SHP77 (cell line): Measurements from ENCODE around the gene SAMD4B.
A peak's percentile ranks its signal among the peaks of the same experiment; 100 is the strongest.
"Not testable (repeated sequence)": the region's sequence is repeated elsewhere in the genome, so short reads cannot be mapped to it uniquely, and the experiment has no call there.

ENCODE experiments used
- DNase-seq, 2 experiments: peaks; one replicate each; lab custom pipeline; 2025; lab: John Stamatoyannopoulos, UW

Gene SAMD4B

DNA sequence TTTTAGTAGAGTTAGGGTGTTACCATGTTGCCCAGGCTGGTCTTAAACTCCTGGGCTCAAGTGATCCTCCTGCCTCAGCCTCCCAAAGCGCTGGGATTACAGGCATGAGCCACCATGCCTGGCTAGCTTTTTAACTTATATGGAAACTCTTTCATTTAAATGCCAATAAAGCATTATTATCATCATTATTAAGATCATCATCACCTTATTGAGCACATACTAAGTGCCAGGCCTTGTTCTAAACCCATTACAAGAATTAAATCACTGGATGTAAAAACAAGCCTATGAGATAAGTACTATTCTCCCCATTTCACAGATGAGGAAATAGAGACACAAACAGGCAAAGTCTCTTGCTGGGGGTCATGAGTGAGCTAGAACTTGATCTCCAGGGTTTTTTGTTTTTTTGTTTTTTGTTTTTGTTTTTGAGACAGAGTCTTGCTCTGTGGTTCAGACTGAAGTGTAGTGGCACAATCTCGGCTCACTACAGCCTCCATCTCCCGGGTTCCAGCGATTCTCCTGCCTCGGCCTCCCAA, 7.7 kb upstream of the SAMD4B start:
- DNase-seq: no peak

DNA sequence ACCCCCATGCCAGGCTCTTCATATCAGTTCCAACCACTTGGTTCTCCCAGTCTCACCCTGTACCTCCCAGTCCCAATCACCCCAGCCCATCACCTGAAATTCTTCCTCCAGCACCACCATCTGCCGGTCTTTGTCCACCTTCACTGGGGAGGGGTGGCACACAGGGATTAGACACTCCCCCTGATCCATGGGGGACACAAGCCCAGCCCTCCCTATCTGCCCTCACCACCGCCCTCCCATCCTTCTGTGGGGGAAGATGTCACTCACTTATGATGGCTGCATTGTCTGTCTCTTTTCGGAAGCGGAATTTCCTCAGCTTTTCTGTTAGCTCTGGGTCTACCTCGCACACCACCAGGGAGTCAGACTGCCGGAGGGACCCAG, 7.1 kb upstream of the SAMD4B start:
- DNase-seq: no peak

DNA sequence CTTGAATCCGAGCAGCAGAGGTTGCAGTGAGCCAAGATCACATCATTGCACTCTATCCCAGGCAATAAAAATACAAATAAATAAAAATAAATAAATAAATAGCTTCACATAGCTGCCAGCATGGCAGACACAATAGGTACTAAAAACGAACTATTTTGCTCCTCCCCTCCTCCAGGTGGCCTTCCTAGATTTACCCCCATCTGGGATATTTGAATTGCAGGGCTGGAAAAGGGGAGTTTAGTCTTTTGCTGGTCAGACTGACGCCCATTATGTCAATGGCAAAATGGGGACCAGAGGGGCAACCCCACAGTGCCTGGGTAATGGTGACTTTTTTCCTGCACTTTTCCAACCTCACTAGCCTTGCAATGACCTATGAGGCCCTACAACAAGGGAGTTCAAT, 5.7 kb upstream of the SAMD4B start:
- DNase-seq: no peak

DNA sequence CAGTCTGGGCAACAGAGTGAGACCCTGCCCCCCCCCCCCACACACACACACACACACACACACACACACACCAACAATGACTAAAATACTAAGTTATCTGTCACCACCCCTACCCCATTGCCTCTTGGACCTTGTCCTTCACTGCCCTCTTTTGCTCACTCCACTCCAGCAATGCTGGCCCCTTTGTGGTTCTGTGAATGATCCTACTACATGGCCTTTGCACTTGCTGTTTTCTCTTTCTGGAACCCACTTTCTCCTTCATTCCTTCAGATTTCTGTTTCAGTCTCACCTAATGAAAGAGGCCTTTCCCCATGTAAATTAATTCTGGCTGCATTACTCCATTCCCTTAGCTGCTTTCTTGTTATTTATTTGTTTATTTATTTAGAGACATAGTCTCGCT, 2.5 kb upstream of the SAMD4B start:
- DNase-seq: no peak

DNA sequence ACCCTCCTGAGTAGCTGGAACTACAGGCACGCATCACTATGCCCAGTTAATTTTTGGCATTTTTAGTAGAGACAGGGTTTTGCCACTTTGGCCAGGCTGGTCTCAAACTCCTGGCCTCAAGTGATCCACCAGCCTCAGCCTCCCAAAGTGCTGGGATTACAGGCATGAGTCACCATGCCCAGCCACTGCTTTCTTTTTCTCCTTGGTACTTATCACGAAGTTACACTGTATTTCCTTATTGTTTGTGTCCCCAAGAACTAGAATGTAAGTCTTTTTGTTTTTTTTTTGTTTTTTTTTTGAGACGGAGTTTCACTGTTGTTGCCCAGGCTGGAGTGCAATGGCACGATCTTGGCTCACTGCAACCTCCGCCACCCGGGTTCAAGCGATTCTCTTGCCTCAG, 2.1 kb upstream of the SAMD4B start:
- DNase-seq: not testable (repeated sequence)

DNA sequence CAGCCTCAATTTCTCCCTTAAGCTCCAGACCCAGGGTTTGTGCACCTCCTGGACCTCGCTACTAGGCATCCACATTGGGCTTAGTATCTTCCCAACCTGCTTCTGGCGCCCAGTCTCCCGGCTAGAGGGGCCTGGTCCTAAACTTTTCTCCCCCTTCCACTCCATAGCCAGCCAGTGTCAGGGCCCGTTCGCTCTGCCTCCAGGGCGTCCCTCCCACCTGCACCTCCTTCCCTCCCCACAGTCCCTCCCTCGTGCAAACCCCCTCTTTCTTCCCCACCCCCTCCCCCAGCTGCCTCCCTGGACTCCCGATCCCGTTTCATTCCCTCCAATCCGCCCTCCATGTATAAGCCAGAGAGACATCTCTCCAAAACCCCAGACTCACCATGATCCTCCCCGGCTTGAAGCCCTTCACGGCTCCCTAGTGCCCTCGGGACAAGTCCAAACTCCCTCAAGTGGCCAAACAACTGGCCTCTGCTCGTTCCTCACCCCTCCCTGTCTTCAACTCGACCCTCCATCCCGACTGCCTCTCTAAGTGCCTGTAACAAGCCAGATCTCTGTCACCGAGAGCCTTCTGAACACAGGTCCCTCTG, 997 bp upstream of the SAMD4B start:
- peak; percentile 61 to 65 for DNase-seq

DNA sequence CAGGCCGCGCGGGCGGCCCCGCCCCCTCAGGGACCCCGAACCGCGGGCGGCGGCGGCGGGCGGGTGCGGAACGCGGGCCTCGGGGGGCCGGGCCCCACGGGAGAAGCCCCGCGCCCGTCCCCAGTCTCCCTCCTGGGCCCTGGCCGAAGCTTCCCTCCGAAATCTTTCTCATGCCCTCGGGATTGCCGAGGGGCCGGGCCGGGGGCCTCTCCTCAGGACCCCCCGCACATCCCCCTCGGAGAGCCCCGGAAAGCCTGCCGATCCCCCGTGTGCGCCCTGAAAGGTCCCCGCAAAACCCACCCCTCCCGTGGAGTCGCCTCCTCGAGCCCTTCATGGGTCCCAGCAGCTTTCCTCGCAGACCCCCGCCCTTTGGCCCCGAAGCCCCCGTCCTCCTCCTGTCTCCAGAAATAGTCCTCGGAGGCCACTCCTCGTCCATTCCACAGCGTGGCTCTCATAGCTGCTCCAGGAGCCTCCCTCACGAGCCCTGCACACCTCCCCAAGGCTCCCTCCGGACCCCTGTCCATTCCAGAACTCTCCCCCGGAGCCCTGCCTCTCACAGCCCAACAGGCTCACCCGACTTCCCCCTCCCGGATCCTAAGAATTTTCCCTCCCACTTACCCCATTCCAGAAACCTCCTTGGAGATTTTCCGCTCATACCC, 555 bp downstream of the SAMD4B start:
- no peak for DNase-seq

DNA sequence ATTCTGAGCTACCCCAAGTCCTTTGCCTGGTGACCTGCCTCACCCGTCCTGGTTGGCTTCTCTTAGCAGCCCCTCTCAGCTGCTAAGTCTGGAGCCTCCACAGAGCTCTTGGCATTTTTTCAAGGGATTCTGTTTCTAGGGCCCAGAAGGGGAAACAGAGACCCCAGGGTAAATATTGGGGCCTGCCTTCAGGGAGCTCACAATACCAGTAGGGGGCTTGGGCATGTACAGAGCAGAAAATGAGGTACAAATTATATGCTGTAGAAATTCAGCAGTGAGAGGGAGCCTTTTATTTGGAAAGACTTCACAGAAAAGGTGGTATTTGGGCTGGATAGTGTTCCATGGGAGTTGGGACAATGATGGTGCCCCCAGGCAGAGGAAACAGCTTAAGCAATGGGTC, 3.7 kb downstream of the SAMD4B start:
- DNase-seq: no peak

DNA sequence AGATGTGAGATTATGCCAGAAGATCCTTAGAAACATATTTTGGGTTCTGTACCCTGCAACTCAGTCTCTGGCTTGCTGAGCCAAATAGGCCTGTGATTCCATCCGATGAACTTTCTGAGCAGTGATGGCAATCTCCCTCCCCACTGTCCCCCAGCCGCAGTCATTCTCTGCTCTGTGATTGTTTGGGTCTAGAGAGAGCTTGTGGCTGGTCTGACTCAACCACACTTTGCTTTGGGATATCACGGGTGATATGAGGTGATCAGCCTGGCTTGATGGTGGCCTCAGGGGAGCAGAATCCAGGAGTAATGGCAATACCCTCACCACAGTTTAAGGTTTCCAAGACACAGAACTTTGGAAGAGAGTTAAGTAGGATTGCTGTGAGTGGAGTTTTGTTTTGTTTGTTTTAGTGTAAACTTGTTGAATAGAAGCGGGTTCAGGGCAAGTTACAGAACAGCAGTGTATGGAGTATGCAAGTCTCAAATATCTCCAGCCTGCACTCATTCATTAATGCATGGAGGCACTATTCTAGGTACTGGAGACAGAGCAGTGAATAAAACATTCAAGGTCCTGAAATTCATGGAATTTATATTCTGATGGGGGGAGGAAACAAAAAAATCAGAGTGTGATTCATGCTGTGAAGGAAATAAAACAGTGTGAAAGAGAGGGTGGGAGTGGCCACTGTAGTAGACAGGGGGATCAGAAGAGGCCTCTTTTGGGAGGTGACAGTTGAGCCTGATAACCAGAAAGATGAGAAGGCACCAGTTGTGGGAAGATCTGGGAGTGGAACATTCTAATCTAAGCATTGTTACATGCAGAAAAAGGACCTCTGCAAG, 5.3 kb downstream of the SAMD4B start:
- DNase-seq: no peak

DNA sequence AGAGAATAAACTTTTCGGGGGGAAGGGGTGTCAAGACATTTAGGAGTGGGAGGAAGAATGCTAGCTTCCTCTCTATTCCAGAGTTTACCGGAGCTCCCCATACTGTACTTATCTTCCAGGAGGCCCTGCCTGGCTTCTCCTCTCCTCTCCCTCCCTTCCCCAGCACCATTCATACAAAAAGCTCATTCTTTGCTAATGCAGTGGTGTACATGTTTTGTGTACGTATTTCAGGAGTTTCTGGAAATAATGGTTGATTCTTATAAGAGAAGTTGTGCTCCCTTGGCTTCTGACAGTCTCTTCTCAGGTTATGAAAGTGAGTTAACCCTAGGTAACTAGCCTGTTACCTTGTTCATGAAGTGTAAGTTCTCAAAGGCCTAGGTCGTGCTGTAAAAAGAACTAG, 7.1 kb downstream of the SAMD4B start:
- no peak for DNase-seq

DNA sequence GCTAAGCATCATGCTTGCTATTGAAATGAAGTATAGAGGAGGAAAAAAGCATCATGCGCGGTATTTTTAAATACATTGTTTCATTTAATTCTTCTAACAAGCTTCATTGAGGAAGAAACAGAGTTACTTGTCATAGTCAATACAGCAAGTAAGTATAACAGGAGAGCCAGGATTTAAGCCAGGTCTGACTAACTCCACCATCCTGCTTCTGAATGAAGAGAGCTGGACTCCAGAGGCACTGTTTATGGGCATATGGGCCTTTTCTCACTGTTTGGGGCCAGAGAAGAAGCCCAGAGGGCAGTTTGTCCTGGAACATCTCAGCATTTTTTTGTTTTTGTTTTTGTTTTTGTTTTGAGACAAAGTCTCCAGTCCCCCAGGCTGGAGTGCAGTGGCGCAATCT, 7.9 kb downstream of the SAMD4B start:
- DNase-seq: no peak

DNA sequence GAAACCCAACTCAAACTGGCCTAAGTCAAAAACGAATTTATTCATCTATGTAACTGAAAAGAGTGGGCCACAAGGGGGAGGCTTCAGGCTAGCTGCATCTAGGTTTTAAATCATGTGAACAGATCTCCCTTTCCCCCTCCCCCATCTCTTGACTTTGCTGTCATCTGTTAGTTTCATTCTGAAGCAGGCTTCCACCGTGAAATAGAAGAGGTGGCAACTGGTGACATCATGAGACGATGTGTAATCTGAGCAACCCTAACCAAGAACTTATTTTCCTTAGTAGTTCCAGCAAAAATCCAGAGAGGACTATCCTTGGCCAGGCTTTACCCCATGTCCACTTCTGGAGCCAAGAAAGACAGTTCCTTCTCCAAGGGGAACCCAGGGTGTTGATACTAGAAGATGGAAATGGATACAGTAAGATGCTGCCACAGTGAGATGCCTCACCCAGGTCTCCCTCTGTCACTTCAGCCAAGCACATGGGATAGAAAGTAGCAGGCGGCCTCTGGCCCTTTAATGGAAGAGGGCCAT, 9.4 kb downstream of the SAMD4B start:
- no peak for DNase-seq

DNA sequence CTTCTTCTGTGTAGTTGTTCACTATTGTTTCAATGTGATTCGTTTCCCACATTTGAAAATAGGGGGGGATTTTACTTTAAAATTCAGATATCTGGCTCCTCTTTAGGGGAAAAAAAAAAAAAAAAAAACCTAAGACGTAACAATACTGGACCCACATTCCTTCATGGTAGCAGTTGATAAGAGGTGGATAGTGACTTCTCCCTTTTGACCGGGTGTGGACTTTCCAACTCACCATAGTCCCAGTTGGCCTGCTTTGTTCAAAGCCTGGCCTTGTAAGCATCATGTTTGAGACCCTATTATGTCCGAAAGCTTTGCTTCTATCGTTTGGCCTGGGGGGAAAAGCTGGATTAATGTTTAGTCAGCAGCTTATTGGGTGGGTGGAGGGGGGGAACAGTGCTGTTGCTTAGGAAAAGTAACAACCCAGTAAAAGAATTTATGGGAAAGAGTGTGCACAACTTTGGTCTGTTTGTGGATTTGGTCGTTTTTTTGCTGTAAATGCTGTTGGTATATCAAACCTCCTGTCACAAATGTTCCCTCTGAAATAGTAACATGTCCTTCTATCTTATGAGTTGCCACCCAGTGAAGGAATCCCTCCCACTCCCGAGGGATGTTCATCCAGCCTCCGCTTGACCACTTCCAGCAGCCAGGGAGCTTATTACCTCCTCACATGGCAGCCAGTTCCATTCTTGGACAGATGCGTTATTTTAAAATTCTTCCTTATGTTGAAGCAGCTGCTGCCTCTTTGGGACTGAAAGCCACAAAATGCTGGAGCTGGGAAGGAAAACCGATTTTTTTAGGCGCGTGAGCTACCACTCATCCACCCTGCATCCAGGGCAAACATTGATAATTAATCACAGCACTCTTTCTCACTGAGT, 10.4 kb downstream of the SAMD4B start:
- no peak for DNase-seq

DNA sequence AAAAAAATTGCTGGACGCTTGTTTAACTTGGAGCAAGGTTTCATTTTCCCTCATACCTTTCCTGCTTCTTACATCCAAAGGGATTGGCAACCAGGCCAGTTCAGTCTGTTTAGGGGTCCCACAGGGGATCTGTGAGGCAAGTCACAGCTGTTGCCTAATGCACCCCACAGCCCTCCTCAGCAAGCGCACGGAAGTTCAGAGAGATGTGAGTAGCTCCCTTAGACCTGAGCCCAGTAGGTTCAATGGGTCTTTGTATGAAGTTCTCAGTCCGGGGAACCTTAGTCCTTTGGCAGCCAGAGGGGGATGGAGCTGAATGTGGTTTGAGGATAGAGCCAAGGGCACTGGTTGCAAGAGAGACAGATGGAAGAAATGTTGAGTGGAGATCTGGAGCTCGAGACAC, 13.0 kb downstream of the SAMD4B start:
- no peak for DNase-seq

DNA sequence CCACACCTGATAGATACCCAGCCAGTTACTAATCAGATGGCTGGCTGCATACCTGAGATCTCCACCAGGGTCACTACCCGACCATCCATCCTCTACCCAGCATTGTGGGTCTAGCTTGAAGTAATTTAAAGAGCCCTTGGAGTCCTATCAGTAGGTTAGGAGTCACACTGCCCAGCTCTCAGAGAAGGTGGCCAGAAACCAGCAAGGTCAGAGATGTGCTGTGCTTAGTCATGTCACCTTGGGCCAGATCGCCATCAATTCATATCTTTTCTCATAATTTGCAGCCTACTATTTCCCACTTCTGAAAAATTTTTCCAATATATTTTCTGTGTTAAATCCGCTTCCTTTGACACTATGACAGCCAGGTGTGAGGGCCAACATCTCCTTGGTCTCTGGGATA, 13.9 kb downstream of the SAMD4B start:
- no peak for DNase-seq

DNA sequence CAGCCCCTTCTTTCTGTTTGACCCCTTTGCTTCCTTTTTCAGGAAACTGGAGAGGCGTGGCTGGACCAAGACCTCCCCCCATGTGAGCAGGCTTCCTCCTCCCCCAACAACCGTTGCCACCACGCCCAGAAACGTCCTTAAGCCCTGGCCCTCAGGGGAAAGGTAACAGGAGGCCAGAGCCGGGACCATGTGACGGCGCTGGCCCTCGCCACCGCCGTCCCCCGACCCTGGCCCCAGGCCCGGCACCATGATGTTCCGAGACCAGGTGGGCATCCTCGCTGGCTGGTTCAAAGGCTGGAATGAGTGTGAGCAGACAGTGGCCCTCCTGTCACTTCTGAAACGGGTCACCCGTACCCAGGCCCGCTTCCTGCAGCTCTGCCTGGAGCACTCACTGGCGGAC, 14.4 kb downstream of the SAMD4B start:
- DNase-seq: no peak

DNA sequence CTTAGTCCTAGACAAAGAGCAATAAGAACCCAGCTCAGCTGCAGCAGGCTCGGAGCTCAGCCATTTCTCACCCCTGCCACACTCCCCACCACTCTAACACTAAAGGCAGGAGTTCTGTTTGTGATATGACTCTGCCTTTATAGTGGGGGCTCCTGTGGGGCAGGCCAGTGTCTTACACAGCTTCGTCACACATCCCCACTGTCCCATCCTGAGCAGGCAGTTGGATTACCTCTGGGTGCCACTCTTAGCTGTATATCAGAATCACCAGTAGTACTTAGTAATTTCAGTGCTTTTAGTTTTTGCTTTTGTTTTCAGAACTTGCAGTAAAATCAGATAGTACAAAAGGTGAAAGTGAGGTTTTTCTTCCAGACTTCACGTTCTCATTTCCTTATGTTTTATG, 16.8 kb downstream of the SAMD4B start:
- DNase-seq: no peak

DNA sequence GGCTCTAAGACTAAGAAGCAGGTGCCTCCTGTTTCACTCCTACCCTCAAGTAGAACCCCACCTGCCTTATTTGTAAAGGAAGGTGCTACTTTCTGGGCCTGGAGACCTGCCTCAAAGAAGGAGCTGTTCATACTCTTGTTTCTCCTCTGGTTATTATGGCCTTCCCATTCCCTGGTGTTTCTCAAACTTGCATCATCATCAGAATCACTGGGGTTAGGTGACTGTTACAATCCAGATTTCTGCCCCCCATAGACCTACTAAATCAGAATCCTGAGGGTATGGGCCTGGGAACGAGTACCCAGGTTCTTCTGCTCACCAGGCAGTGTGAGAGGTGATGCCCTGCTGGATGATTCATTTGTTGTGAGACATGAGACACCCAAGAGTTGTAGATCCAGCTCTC, 18.4 kb downstream of the SAMD4B start:
- no peak for DNase-seq

DNA sequence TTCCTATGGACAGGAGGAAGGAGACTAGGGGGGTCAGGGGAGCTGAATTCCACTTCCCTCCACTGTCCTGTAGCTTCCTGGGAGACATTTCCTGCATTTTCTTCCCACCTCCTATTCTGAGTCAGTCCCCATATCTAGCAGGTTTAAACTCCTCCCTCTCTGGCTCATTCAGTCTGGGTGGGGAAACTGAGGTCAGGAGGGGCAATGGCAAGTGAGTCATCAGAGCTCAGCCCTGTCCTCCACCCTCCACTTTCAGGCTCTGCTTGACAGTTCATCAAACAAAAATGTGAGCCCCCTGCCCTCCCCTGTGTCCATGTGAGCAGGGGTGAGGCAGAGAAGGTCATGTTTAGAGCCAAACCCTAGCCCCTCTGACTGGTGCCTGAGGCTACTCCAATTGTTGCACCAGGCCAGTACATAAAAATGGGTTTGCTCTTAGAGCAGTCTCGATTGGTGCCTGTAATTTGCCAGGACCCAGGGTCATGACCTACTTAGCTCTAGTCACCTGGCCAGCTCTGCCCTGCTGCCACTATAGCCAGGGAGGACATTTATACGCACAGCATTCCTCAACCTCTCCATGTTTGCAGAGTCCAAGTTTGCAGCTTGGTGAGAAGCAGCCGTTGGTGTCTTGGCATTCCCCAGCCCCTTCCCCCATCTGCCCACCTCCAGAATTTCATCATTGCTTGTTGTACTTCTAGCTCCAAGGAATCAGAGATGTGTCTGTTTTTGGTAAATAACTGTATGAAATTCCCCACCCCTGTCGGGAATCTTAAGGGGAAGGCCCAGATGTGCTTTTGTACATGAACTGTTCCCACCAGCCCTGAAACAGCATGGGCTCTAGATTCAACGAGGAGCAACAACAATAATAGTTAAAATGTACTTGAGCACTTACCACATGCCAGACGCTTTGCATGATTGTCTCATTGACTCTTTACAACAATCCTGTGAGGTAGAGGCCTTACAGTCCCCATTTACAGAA, 20.7 kb downstream of the SAMD4B start:
- DNase-seq: no peak

DNA sequence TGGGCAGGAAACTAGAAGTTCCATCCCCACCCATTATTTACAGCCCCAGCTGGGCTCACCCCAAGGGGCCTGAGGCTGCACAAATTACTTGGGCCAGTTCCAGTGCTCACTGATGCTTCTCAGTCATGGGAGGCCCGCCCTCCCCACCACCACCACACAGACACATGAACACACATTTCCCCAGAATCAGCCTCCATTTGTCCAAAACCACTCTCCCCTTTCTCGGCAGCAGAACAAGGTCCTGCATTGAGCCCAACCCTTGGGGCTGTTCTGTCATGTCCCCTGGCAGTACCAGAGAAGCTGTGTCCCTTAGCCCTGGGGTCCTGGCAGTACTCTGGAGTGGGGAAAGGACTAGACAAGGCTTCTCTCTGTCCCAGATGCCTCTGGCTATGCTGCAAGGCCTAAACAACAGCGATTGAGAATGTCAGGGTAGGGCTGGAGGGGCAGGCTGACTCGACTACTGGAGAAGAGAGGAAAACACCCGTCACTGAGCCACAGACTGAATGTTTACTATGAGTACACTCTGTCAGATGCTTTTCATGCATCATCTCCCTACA, 21.8 kb downstream of the SAMD4B start:
- no peak for DNase-seq
